ENCODE results near the gene PTS.

The PTS gene

GRCh38 chr11:112260490-112260889, 34.3 kb downstream of the PTS start, which contains the start of gene PLET1:
Gene PLET1 (minus strand): TSS chr11:112260860. CDS start chr11:112260589, 271 bp downstream.
- no peak within 1 kb of the TSS for H3K4me3 ChIP-seq
- TF ChIP-seq FOXP2 (optimal IDR thresholded peaks at IDR 0.05; ENCODE audit: control extremely low read depth, extremely low read length, insufficient read depth) (no peak), EZH2 (IDR thresholded peaks at IDR 0.05) (no peak), POLR2AphosphoS5 (IDR thresholded peaks at IDR 0.05; ENCODE audit: borderline replicate concordance, low read depth, low read length) (no peak)
- no peak for DNase-seq (ENCODE audit: low read depth, low spot score)
- no peaks in the 10 kb centered on the region for H3K36me3 ChIP-seq (ENCODE audit: insufficient read depth, low read length)
- no peak within 1 kb of the TSS for H3K27ac ChIP-seq
- no peak within 1 kb of the TSS for H3K9ac ChIP-seq (ENCODE audit: insufficient read length)
- no peaks in the 10 kb centered on the region for H3K9me3 ChIP-seq (ENCODE audit: low read depth, low read length)

GRCh38 chr11:112265659-112266409, 39.6 kb downstream of the PTS start:
- H3K4me3 ChIP-seq = no peak overlapping the region
- TF ChIP-seq FOXP2 (optimal IDR thresholded peaks at IDR 0.05; ENCODE audit: control extremely low read depth, extremely low read length, insufficient read depth) (no peak), POLR2AphosphoS5 (IDR thresholded peaks at IDR 0.05; ENCODE audit: borderline replicate concordance, low read depth, low read length) (no peak), EZH2 (IDR thresholded peaks at IDR 0.05) (no peak)
- H3K27ac ChIP-seq = no peak overlapping the region
- H3K9ac ChIP-seq (ENCODE audit: insufficient read length) = no peak overlapping the region
- H3K36me3 ChIP-seq (ENCODE audit: insufficient read depth, low read length) = no peaks in the 10 kb centered on the region
- DNase-seq (ENCODE audit: low read depth, low spot score) = no peak
- H3K9me3 ChIP-seq (ENCODE audit: low read depth, low read length) = no peaks in the 10 kb centered on the region

GRCh38 chr11:112266410-112266778, 40.2 kb downstream of the PTS start:
- TF ChIP-seq EZH2 (IDR thresholded peaks at IDR 0.05) = no peak
- no peak for TF ChIP-seq FOXP2 (optimal IDR thresholded peaks at IDR 0.05; ENCODE audit: control extremely low read depth, extremely low read length, insufficient read depth)
- TF ChIP-seq POLR2AphosphoS5 (IDR thresholded peaks at IDR 0.05; ENCODE audit: borderline replicate concordance, low read depth, low read length) = no peak
- H3K4me3 ChIP-seq = no peak overlapping the region
- H3K36me3 ChIP-seq (ENCODE audit: insufficient read depth, low read length) = no peaks in the 10 kb centered on the region
- no peak overlapping the region for H3K9ac ChIP-seq (ENCODE audit: insufficient read length)
- no peaks in the 10 kb centered on the region for H3K9me3 ChIP-seq (ENCODE audit: low read depth, low read length)
- no peak for DNase-seq (ENCODE audit: low read depth, low spot score)
- no peak overlapping the region for H3K27ac ChIP-seq

GRCh38 chr11:112267188-112267591, 41.0 kb downstream of the PTS start:
- DNase-seq (ENCODE audit: low read depth, low spot score) = no peak
- H3K9ac ChIP-seq (ENCODE audit: insufficient read length) = no peak overlapping the region
- no peak overlapping the region for H3K27ac ChIP-seq
- TF ChIP-seq FOXP2 (optimal IDR thresholded peaks at IDR 0.05; ENCODE audit: control extremely low read depth, extremely low read length, insufficient read depth) (no peak), POLR2AphosphoS5 (IDR thresholded peaks at IDR 0.05; ENCODE audit: borderline replicate concordance, low read depth, low read length) (no peak), EZH2 (IDR thresholded peaks at IDR 0.05) (no peak)
- H3K9me3 ChIP-seq (ENCODE audit: low read depth, low read length) = no peaks in the 10 kb centered on the region
- H3K36me3 ChIP-seq (ENCODE audit: insufficient read depth, low read length) = no peaks in the 10 kb centered on the region
- no peak overlapping the region for H3K4me3 ChIP-seq

GRCh38 chr11:112268406-112268805, 42.2 kb downstream of the PTS start:
- no peak overlapping the region for H3K9ac ChIP-seq (ENCODE audit: insufficient read length)
- H3K27ac ChIP-seq = no peak overlapping the region
- no peaks in the 10 kb centered on the region for H3K36me3 ChIP-seq (ENCODE audit: insufficient read depth, low read length)
- no peak overlapping the region for H3K4me3 ChIP-seq
- H3K9me3 ChIP-seq (ENCODE audit: low read depth, low read length) = no peaks in the 10 kb centered on the region
- TF ChIP-seq FOXP2 (optimal IDR thresholded peaks at IDR 0.05; ENCODE audit: control extremely low read depth, extremely low read length, insufficient read depth) (no peak), POLR2AphosphoS5 (IDR thresholded peaks at IDR 0.05; ENCODE audit: borderline replicate concordance, low read depth, low read length) (no peak), EZH2 (IDR thresholded peaks at IDR 0.05) (no peak)
- no peak for DNase-seq (ENCODE audit: low read depth, low spot score)

- no peak overlapping the region for H3K9ac ChIP-seq (ENCODE audit: insufficient read length)
- H3K27ac ChIP-seq = no peak overlapping the region
- no peak for DNase-seq (ENCODE audit: low read depth, low spot score)
- TF ChIP-seq EZH2 (IDR thresholded peaks at IDR 0.05) (no peak), POLR2AphosphoS5 (IDR thresholded peaks at IDR 0.05; ENCODE audit: borderline replicate concordance, low read depth, low read length) (no peak), FOXP2 (optimal IDR thresholded peaks at IDR 0.05; ENCODE audit: control extremely low read depth, extremely low read length, insufficient read depth) (no peak)
- no peak overlapping the region for H3K4me3 ChIP-seq
- no peaks in the 10 kb centered on the region for H3K36me3 ChIP-seq (ENCODE audit: insufficient read depth, low read length)
- H3K9me3 ChIP-seq (ENCODE audit: low read depth, low read length) = no peaks in the 10 kb centered on the region
These were observed 42.9 kb downstream of the PTS start for GRCh38 chr11:112269139-112269538.

- no peak overlapping the region for H3K4me3 ChIP-seq
- no peak for DNase-seq (ENCODE audit: low read depth, low spot score)
- no peak overlapping the region for H3K27ac ChIP-seq
- no peaks in the 10 kb centered on the region for H3K36me3 ChIP-seq (ENCODE audit: insufficient read depth, low read length)
- no peak overlapping the region for H3K9ac ChIP-seq (ENCODE audit: insufficient read length)
- TF ChIP-seq POLR2AphosphoS5 (IDR thresholded peaks at IDR 0.05; ENCODE audit: borderline replicate concordance, low read depth, low read length) (no peak), EZH2 (IDR thresholded peaks at IDR 0.05) (no peak), FOXP2 (optimal IDR thresholded peaks at IDR 0.05; ENCODE audit: control extremely low read depth, extremely low read length, insufficient read depth) (no peak)
- no peaks in the 10 kb centered on the region for H3K9me3 ChIP-seq (ENCODE audit: low read depth, low read length)
These were observed 44.4 kb downstream of the PTS start for GRCh38 chr11:112270551-112271180.

- no peak overlapping the region for H3K9ac ChIP-seq (ENCODE audit: insufficient read length)
- no peak for TF ChIP-seq EZH2 (IDR thresholded peaks at IDR 0.05)
- TF ChIP-seq FOXP2 (optimal IDR thresholded peaks at IDR 0.05; ENCODE audit: control extremely low read depth, extremely low read length, insufficient read depth) = no peak
- TF ChIP-seq POLR2AphosphoS5 (IDR thresholded peaks at IDR 0.05; ENCODE audit: borderline replicate concordance, low read depth, low read length) = no peak
- no peak overlapping the region for H3K27ac ChIP-seq
- no peak overlapping the region for H3K4me3 ChIP-seq
- no peak for DNase-seq (ENCODE audit: low read depth, low spot score)
- no peaks in the 10 kb centered on the region for H3K36me3 ChIP-seq (ENCODE audit: insufficient read depth, low read length)
- H3K9me3 ChIP-seq (ENCODE audit: low read depth, low read length) = no peaks in the 10 kb centered on the region
These were observed 45.0 kb downstream of the PTS start for GRCh38 chr11:112271242-112271641.

All from SK-N-MC (cell line).